Type B pancreatic cell (in vitro differentiated cells): ENCODE results near the gene CADM4. TPM values are rescaled to one million over a fixed set of nuclear protein-coding genes. Genes with fewer than 3 reads are reported as not detected.

ENCODE experiments used
- DNase-seq: peaks from one replicate; pipeline ENCODE4 v3.0.0; 2021; ENCODE audit warnings: mixed read lengths; ENCODE audit not compliant: unreplicated experiment; ENCODE audit errors: extremely low spot score
- H3K27ac Mint-ChIP-seq: 2 replicates; pipeline ENCODE4 v1.8.0; 2021; ENCODE audit warnings: mild to moderate bottlenecking, mixed read lengths
- H3K27me3 Mint-ChIP-seq: 2 replicates; pipeline ENCODE4 v1.8.0; 2021; ENCODE audit warnings: mixed read lengths
- H3K36me3 Mint-ChIP-seq: 2 replicates; pipeline ENCODE4 v1.8.0; 2021; ENCODE audit warnings: mixed read lengths
- H3K4me1 Mint-ChIP-seq: one replicate; pipeline ENCODE4 v1.8.0; 2021; ENCODE audit warnings: mixed read lengths; ENCODE audit not compliant: unreplicated experiment
- H3K4me3 Mint-ChIP-seq: 2 replicates; pipeline ENCODE4 v1.8.0; 2021; ENCODE audit warnings: mild to moderate bottlenecking, mixed read lengths
- H3K9me3 Mint-ChIP-seq: 2 replicates; pipeline ENCODE4 v1.8.0; 2021; ENCODE audit warnings: mixed read lengths
- CTCF ChIP-seq: fragments of 200-600 bp; sonication (generic); conservative IDR thresholded peaks from 2 replicates; pipeline ENCODE4 v1.5.0; 2021; ENCODE audit warnings: antibody characterized with exemption, mild to moderate bottlenecking
- total RNA-seq: library from RNA; stranded (reverse); gene quantifications from 2 replicates; pipeline ENCODE4 v1.2.1, GENCODE V29; 2021; ENCODE audit warnings: low replicate concordance

CADM4 gene
- total RNA-seq, 1 donor from 2014 or later: 37.9 TPM

- no peaks in the 10 kb centered on the region for H3K27me3 Mint-ChIP-seq
- peaks cover 4% of the 10 kb centered on the region for H3K4me1 Mint-ChIP-seq
- no peak for TF ChIP-seq CTCF
- H3K4me3 Mint-ChIP-seq: no peak overlapping the region
- no peaks in the 10 kb centered on the region for H3K9me3 Mint-ChIP-seq
- DNase-seq: no peak
- H3K36me3 Mint-ChIP-seq: peaks cover 48% of the 10 kb centered on the region
- H3K27ac Mint-ChIP-seq: no peak overlapping the region
Observed at GRCh38 chr19:43660971-43661360, 21.3 kb upstream of the CADM4 start.

- peaks cover 52% of the 10 kb centered on the region for H3K36me3 Mint-ChIP-seq
- no peak for DNase-seq
- H3K27me3 Mint-ChIP-seq: no peaks in the 10 kb centered on the region
- no peak overlapping the region for H3K27ac Mint-ChIP-seq
- H3K4me3 Mint-ChIP-seq: no peak overlapping the region
- no peaks in the 10 kb centered on the region for H3K9me3 Mint-ChIP-seq
- H3K4me1 Mint-ChIP-seq: peaks cover 4% of the 10 kb centered on the region
- TF ChIP-seq CTCF: no peak
Observed at GRCh38 chr19:43660301-43660970, 20.8 kb upstream of the CADM4 start.

GRCh38 chr19:43658494-43658893, 18.8 kb upstream of the CADM4 start:
- no peaks in the 10 kb centered on the region for H3K9me3 Mint-ChIP-seq
- no peak overlapping the region for H3K4me3 Mint-ChIP-seq
- no peak for DNase-seq
- no peaks in the 10 kb centered on the region for H3K27me3 Mint-ChIP-seq
- H3K36me3 Mint-ChIP-seq: peaks cover 43% of the 10 kb centered on the region
- no peaks in the 10 kb centered on the region for H3K4me1 Mint-ChIP-seq
- H3K27ac Mint-ChIP-seq: no peak overlapping the region
- no peak for TF ChIP-seq CTCF

GRCh38 chr19:43658001-43658400, 18.4 kb upstream of the CADM4 start:
- Mint-ChIP-seq H3K9me3 (no peaks in the 10 kb centered on the region), H3K4me1 (no peaks in the 10 kb centered on the region), H3K4me3 (no peak overlapping the region), H3K27ac (no peak overlapping the region), H3K27me3 (no peaks in the 10 kb centered on the region), H3K36me3 (peaks cover 43% of the 10 kb centered on the region)
- no peak for DNase-seq
- no peak for TF ChIP-seq CTCF

- Mint-ChIP-seq H3K27ac (no peak overlapping the region), H3K4me1 (peaks cover 4% of the 10 kb centered on the region), H3K27me3 (no peaks in the 10 kb centered on the region), H3K36me3 (peaks cover 35% of the 10 kb centered on the region), H3K9me3 (no peaks in the 10 kb centered on the region), H3K4me3 (no peak overlapping the region)
- no peak for DNase-seq
- TF ChIP-seq CTCF: no peak
Observed at GRCh38 chr19:43656436-43656835, 16.8 kb upstream of the CADM4 start.

GRCh38 chr19:43652546-43652874, 12.9 kb upstream of the CADM4 start:
- H3K27ac Mint-ChIP-seq: peak overlapping the region; percentile 29
- H3K36me3 Mint-ChIP-seq: peaks cover 19% of the 10 kb centered on the region
- H3K4me3 Mint-ChIP-seq: no peak overlapping the region
- peaks cover 4% of the 10 kb centered on the region for H3K4me1 Mint-ChIP-seq
- no peak for TF ChIP-seq CTCF
- no peak for DNase-seq
- H3K9me3 Mint-ChIP-seq: no peaks in the 10 kb centered on the region
- no peaks in the 10 kb centered on the region for H3K27me3 Mint-ChIP-seq
